22Rv1 (cell line): ENCODE results near the gene CPAMD8.

Experiments used
- CTCF ChIP-seq: fragments of 450-650 bp; IDR thresholded peaks from 2 replicates; pipeline ENCODE4 v1.5.1; 2017; ENCODE audit warnings: mild to moderate bottlenecking
- ZFX ChIP-seq: fragments of 450-650 bp; IDR thresholded peaks from 2 replicates; pipeline ENCODE4 v1.6.1; 2017; ENCODE audit warnings: antibody characterized with exemption, borderline replicate concordance

- TF ChIP-seq CTCF (no peak), ZFX (no peak)
Measured at GRCh38 chr19:16853066-16853465, 173.5 kb downstream of the CPAMD8 start.
